Activated CD8-positive, alpha-beta T cell treated with anti-CD3 and anti-CD28 coated beads for 36 hours (primary cell): ENCODE data around the gene POLN. TPM values are rescaled to one million over a fixed set of nuclear protein-coding genes. Genes with fewer than 3 reads are reported as not detected.
"Not testable (repeated sequence)": the region's sequence is repeated elsewhere in the genome, so short reads cannot be mapped to it uniquely, and the experiment has no call there.

ENCODE experiments used
- ATAC-seq: fragments of 200-7000 bp; cut with Tn5 transposase; one replicate; pipeline ENCODE4 v1.10.0; 2021; ENCODE audit warnings: mild to moderate bottlenecking, moderate library complexity
- CTCF ChIA-PET: fragments of 350-600 bp; sonication (Branson Sonifier 250); formaldehyde crosslinking; loops from one replicate; lab custom pipeline; 2021; ENCODE audit warnings: antibody characterized with exemption; lab: Charles Lee
- POLR2A ChIA-PET: fragments of 350-600 bp; sonication (Branson Sonifier 250); formaldehyde crosslinking; loops from one replicate; lab custom pipeline; 2021; ENCODE audit warnings: antibody characterized with exemption; lab: Charles Lee
- DNase-seq: peaks from one replicate; pipeline ENCODE4 v3.0.0-alpha.2; 2020
- H3K27ac Mint-ChIP-seq: one replicate; pipeline ENCODE4 v1.8.0; 2021; ENCODE audit warnings: mild to moderate bottlenecking, mixed read lengths
- H3K27me3 Mint-ChIP-seq: one replicate; pipeline ENCODE4 v1.8.0; 2021; ENCODE audit warnings: mixed read lengths
- H3K36me3 Mint-ChIP-seq: one replicate; pipeline ENCODE4 v1.8.0; 2021; ENCODE audit warnings: low read depth, mixed read lengths
- H3K4me1 Mint-ChIP-seq: one replicate; pipeline ENCODE4 v1.8.0; 2021; ENCODE audit warnings: low read depth, mixed read lengths
- H3K4me3 Mint-ChIP-seq: one replicate; pipeline ENCODE4 v1.8.0; 2021; ENCODE audit warnings: mild to moderate bottlenecking, moderate library complexity, mixed read lengths
- H3K9me3 Mint-ChIP-seq: one replicate; pipeline ENCODE4 v1.8.0; 2021; ENCODE audit warnings: mixed read lengths
- intact Hi-C: fragments of 100-400 bp; cut with micrococcal nuclease; formaldehyde crosslinking; loops from one replicate; pipeline ENCODE4 v1.10.0; 2022
- total RNA-seq, 2 experiments: library from RNA; stranded (reverse); gene quantifications; one replicate each; pipeline ENCODE4 v1.2.3, GENCODE V29; 2021
- TF ChIP-seq, protein P1 (sequence below): fragments of 200-600 bp; IDR thresholded peaks from one replicate; pipeline ENCODE4 v1.8.0; 2022; ENCODE audit warnings: antibody characterized with exemption, mild to moderate bottlenecking

POLN gene
- total RNA-seq, 2 experiments from 2014 or later = 2.1 to 2.9 TPM

DNA sequence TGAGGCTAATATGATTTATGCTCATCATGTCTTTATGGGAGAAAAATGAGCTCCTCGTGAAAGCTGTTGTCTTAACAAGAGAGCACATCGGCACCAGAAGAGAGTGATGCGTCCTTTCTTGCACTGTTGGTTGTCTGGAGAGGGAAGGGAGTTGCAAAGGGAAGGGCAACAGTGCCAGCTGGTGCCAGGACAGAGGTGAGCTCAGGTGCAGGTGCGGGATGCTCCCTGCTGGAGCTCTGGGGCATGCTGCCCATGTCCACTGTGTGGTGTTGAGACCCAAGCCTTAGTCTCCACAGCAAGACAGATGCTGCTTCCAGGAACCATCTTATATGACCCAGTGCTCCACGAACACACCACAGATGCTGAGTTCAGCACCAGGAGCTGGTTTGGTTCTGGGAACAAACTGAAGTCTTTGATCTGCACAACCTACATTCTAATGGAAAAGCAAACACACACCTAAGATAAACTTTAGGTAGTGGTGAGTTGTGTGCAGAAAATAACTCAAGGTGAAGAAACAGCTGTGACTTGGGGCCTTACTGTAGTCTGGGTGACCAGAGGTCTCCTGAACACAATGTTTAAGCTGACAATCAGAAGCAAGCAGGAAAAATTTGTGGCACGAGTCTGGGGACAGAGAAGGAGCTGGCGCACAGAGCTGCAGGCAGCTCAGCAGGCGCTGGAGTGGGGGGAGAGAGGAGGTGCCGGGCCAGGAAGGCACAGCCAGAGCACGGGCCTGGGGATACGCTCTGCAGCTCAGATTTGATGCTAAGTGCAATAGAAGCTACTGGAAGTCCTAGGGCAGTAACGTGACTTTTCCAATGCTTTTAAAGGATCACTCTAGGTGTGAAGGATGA is 73.2 kb downstream of the POLN start:
- H3K36me3 Mint-ChIP-seq = no peaks in the 10 kb centered on the region
- no peak overlapping the region for H3K4me3 Mint-ChIP-seq
- ATAC-seq = no peak
- no peaks in the 10 kb centered on the region for H3K27me3 Mint-ChIP-seq
- ChIA-PET CTCF (no interaction called here), POLR2A (no interaction called here)
- TF ChIP-seq, protein P1, sequence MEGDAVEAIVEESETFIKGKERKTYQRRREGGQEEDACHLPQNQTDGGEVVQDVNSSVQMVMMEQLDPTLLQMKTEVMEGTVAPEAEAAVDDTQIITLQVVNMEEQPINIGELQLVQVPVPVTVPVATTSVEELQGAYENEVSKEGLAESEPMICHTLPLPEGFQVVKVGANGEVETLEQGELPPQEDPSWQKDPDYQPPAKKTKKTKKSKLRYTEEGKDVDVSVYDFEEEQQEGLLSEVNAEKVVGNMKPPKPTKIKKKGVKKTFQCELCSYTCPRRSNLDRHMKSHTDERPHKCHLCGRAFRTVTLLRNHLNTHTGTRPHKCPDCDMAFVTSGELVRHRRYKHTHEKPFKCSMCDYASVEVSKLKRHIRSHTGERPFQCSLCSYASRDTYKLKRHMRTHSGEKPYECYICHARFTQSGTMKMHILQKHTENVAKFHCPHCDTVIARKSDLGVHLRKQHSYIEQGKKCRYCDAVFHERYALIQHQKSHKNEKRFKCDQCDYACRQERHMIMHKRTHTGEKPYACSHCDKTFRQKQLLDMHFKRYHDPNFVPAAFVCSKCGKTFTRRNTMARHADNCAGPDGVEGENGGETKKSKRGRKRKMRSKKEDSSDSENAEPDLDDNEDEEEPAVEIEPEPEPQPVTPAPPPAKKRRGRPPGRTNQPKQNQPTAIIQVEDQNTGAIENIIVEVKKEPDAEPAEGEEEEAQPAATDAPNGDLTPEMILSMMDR = no peak
- peaks cover 19% of the 10 kb centered on the region for H3K4me1 Mint-ChIP-seq
- no peak for DNase-seq
- H3K9me3 Mint-ChIP-seq = no peaks in the 10 kb centered on the region
- H3K27ac Mint-ChIP-seq = no peak overlapping the region
- intact Hi-C loops = no loop called here

DNA sequence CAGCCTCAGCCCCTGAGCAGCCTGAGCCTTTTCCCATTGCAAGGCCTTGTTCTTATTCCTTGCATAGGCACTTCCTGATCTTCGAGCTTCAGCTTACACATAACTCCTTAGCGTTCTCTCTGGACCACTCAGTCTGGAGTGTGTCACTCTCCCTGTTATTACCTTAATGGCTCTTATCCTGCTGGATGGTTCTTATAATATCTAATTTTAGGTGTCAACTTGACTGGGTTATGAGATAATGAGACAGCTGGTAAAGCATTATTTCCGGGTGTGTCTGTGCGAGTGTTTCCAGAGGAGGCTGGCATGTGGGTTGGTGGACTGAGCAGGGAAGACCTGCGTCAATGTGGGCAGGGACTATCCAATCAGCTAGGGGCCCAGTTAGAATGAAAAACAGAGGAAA is 75.7 kb downstream of the POLN start:
- ATAC-seq = no peak
- H3K27ac Mint-ChIP-seq = no peak overlapping the region
- TF ChIP-seq, protein P1 = no peak
- H3K4me3 Mint-ChIP-seq = no peak overlapping the region
- ChIA-PET CTCF (no interaction called here), POLR2A (no interaction called here)
- no peaks in the 10 kb centered on the region for H3K9me3 Mint-ChIP-seq
- H3K36me3 Mint-ChIP-seq = no peaks in the 10 kb centered on the region
- intact Hi-C loops = no loop called here
- DNase-seq = no peak
- no peaks in the 10 kb centered on the region for H3K27me3 Mint-ChIP-seq
- H3K4me1 Mint-ChIP-seq = no peaks in the 10 kb centered on the region

DNA sequence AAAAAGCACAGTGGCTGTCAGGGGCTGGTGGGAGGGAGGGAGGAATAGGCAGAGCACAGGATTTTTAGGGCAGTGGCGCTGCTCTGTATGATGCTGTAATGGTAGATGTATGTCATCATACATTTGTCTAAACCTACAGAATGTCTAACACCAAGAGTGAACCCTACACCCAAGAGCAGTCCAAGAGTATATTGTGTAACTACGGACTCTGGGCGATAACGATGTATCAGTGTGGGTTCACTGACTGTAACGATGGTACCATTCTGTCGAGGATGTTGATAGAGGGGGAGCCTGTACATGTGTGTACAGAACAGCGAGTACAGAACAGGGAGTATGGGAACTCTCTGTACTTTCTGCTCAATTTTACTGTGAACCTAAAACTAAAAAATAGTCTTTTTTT is 76.5 kb downstream of the POLN start:
- ATAC-seq = no peak
- Mint-ChIP-seq H3K27ac (no peak overlapping the region), H3K4me1 (no peaks in the 10 kb centered on the region), H3K4me3 (no peak overlapping the region), H3K9me3 (no peaks in the 10 kb centered on the region), H3K36me3 (no peaks in the 10 kb centered on the region), H3K27me3 (no peaks in the 10 kb centered on the region)
- ChIA-PET CTCF (no interaction called here), POLR2A (no interaction called here)
- intact Hi-C loops = no loop called here
- DNase-seq = no peak
- TF ChIP-seq, protein P1 = no peak

DNA sequence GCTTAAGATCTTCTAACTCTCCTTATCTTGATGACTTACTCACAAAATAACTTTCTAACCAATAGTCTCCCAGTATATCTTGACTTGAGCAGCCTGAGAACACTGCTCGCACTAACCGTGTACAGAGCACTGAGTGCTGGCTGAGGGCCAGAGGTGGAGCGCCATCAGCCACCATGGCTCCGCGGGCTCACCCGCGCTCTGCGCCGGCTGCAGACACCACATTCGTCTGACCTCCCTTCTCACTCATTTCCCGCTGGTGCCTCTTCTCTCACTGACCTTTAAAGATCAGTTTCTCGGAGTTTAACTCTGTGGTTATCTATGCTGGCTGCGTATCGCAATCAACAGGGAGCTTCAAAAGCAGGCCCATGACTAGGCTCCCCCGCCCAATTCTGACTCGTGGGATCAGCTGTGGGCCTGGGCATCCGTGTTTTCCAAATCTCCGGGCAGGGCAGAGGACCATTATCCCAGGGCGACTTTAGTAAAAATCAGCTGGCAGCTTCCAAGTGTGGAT is 78.6 kb downstream of the POLN start:
- no peaks in the 10 kb centered on the region for H3K9me3 Mint-ChIP-seq
- intact Hi-C loops = no loop called here
- CTCF ChIA-PET = interaction anchor here (1.1 kb wide), 2 partner anchors 11 kb away, joined by 3 read pairs; no protein-coding TSS in a partner anchor
- H3K27me3 Mint-ChIP-seq = no peaks in the 10 kb centered on the region
- no peaks in the 10 kb centered on the region for H3K36me3 Mint-ChIP-seq
- POLR2A ChIA-PET = no interaction called here
- ATAC-seq (no peak), DNase-seq (no peak)
- no peak overlapping the region for H3K4me3 Mint-ChIP-seq
- TF ChIP-seq, protein P1 = no peak
- no peaks in the 10 kb centered on the region for H3K4me1 Mint-ChIP-seq
- H3K27ac Mint-ChIP-seq = no peak overlapping the region

DNA sequence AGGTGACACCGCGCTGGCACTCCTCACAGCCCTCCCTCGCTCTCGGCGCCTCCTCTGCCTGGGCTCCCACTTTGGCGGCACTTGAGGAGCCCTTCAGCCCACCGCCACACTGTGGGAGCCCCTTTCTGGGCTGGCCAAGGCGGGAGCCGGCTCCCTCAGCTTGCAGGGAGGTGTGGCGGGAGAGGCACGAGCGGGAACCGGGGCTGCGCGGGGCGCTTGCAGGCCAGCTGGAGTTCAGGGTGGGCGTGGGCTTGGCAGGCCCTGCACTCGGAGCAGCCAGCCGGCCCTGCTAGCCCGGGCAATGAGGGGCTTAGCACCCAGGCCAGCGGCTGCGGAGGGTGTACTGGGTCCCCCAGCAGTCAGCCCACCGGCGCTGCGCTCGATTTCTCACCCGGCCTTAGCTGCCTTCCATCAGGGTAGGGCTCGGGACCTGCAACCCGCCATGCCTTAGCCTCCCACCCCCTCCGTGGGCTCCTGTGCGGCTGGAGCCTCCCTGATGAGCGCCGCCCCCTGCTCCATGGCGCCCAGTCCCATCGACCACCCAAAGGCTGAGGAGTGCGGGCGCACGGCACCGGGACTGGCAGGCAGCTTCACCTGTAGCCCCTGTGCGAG is 80.7 kb downstream of the POLN start:
- intact Hi-C loops, H3K9me3 Mint-ChIP-seq, ATAC-seq, CTCF ChIA-PET, H3K4me1 Mint-ChIP-seq, H3K27ac Mint-ChIP-seq, H3K36me3 Mint-ChIP-seq, POLR2A ChIA-PET, H3K27me3 Mint-ChIP-seq, H3K4me3 Mint-ChIP-seq, DNase-seq: not testable (repeated sequence)
